IPS-18c (cell line): ENCODE data around the gene GPX6.
A peak's percentile ranks its signal among the peaks of the same experiment; 100 is the strongest.
"Not testable (repeated sequence)": the region's sequence is repeated elsewhere in the genome, so short reads cannot be mapped to it uniquely, and the experiment has no call there.

Experiments
- H3K4me3 ChIP-seq: 2 replicates; pipeline ENCODE4 v1.7.0; 2013; ENCODE audit warnings: low read depth, mild to moderate bottlenecking, low read length, moderate library complexity; ENCODE audit not compliant: insufficient read depth
- H3K9me3 ChIP-seq: one replicate; pipeline ENCODE4 v1.6.1; 2013; ENCODE audit warnings: mild to moderate bottlenecking, low read length, moderate library complexity; ENCODE audit not compliant: control insufficient read depth, insufficient read depth

The GPX6 gene, protein sequence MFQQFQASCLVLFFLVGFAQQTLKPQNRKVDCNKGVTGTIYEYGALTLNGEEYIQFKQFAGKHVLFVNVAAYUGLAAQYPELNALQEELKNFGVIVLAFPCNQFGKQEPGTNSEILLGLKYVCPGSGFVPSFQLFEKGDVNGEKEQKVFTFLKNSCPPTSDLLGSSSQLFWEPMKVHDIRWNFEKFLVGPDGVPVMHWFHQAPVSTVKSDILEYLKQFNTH

GRCh38 chr6:28515676-28516075, at the start of gene GPX6:
GPX6 (minus strand) TSS chr6:28515793; CDS start chr6:28515743, 50 bp downstream.
- Histone ChIP-seq H3K9me3 (no peaks in the 10 kb centered on the region), H3K4me3 (no peak within 1 kb of the TSS)

DNA sequence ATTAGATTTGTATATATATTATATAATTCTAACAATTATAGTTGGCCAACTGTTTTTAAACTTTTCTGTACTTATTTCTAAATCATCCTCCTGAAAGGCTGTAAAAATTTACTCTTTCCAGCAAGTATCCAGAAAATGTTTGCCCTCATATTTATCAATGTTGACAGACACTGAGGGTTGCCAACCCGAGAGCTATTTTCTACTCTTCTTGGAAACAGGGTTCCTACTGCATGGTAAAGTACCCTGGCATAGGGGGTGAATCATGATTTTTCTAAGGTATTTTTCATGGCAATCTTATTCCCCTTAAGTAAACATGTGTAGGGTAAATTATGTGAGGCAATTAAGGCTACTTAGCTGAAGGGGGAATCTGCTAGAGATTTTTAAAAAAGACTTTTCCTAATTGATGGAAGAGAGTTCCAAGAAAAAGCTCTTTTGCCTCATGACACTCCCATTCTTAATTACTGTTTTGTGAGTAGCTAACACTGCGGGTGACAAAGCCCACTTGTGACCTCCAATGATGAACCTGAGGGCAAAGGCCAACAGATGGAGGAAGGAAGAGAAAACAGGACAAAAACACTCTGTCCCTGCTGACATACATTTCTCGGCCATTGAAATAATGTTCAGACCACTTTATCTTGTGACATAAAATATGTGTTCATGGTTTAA, 48.0 kb upstream of the GPX6 start:
- no peak overlapping the region for H3K4me3 ChIP-seq

GRCh38 chr6:28558629-28559028, 43.0 kb upstream of the GPX6 start:
- H3K9me3 ChIP-seq: no peaks in the 10 kb centered on the region
- H3K4me3 ChIP-seq: no peak overlapping the region

More for the DNA sequence above, 48.0 kb upstream of the GPX6 start:
- peaks cover 2% of the 10 kb centered on the region for H3K9me3 ChIP-seq

DNA sequence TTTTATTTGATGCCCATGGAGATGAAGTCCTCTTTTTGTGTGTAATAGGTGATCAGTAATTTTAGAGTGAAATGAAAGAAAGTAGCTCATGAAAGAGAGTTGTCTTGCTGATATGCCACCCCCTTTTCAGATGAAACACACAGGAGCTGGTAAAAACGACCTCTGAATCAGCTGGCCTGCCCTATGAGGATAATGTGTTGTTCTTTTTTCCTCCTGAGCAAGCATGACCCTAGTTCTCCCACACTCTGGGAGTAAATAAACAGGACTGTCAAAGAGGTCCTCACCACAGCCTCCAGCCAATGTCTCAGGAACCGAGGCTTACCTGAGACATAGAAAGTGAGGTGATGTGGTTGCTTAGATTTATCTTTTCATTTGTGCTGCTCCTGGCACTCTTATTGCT, 39.5 kb upstream of the GPX6 start:
- H3K4me3 ChIP-seq: no peak overlapping the region
- H3K9me3 ChIP-seq: no peaks in the 10 kb centered on the region

DNA sequence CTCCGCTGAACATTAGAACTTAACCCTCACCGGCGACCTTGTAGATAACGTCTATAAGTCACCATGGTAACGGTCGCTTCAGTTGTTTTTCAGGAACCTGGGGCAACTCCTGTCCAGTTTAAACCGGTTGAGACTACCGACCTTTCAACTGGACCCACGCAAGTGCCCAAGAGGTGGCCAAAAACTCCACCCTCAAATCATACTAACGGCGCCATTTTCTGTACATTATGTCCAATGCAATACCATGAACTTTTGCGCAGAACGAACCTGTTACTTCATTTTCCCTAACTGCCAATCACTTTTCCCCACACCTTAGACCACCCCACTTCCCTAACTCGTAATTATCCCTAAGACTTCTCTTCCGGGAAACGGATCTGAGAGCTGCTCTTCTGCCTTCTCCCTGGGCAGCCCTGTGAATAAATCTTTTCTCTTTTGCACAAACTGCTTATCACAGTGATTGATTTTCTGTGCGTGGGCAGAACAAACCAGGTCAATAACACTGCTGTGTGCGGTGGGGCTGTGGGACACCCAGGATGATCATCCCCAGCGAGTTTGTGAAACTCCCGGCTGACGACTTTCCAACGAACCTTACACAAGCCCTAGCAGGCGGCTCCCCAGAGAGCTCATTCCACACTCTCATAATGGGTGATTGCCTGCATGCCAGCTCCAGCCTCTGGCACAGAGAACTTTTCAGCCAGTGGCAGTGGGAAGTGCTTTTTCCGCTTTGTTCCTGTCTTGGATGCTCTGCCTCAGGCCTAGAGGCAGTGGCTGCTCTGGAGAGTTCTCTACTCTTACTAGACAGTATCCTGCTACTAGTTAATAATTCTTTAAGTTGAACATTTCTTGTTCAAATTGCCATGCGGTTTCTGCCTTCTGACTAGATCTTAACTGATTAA, 38.6 kb upstream of the GPX6 start:
- H3K4me3 ChIP-seq: peak overlapping the region; percentile 36; the same call in 1 of the 2 replicates

DNA sequence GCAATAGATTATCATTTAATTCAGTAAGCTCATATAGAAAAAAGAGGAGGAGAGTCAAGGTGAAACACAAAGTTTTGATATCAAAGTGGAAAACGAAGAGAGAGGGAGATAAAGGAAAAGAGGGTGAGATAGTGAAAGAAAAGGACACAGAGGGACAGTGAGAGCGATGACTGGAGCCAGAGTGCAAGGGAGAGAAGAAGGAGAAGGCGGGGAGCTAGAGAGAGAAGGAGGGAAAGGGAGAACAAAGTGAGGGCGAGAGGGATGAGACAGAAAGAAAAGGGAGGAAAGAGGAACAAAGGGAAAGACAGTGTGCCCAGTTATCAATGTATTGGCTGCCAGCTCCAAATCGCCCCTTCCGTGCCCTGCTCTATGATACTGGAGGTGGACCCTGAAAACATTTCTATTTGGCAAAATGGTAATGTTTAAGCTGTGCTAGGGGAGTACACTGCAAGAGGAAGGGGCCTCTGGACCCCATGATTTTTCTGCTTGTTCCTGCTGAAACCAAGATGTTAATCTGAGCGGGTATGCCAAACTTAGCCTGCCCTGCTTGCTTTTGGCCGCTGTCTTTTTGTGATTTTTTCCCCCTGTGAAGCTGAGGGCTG, 37.9 kb upstream of the GPX6 start:
- H3K9me3 ChIP-seq: no peaks in the 10 kb centered on the region
- H3K4me3 ChIP-seq: peak overlapping the region; percentile 36; the same call in 1 of the 2 replicates

More for the DNA sequence above, 38.6 kb upstream of the GPX6 start:
- no peaks in the 10 kb centered on the region for H3K9me3 ChIP-seq

DNA sequence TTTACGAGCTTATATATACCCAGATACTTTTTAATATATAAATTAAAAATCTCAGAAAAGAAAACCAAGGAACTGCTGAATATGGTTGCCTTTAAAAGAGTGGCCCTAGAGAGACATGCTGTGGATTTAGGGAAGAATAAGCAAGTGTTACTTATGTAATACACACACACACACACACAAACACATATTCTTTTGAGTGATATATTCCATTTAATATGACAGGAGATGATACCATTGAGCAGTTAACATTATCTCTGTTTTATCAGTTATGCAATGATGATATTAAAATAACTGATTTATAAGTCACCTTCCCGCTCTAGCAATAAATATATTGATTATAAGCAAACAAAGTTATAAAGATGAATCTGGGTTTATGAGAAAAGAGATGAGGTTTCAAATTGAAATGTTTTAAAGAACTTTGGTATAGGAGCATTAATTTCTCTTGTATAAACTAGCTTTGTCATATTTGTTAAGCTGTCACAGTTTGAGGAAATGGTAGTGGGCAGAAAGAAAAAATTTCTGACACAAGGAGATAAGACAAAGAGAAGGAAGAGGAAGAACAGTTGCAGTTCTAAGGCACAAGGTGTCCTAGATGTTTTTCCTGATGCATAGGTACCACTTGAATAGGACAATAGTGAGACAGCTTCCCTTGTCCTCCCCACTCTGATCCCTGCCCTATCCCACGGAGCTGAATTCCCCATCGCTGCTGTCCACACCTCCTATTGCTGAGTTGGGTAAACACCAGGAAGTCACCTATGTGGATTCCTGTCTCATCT, 36.5 kb upstream of the GPX6 start:
- no peaks in the 10 kb centered on the region for H3K9me3 ChIP-seq
- no peak overlapping the region for H3K4me3 ChIP-seq

- H3K9me3 ChIP-seq, H3K4me3 ChIP-seq: not testable (repeated sequence)
Measured at GRCh38 chr6:28547003-28547402, 31.4 kb upstream of the GPX6 start.

GRCh38 chr6:28545955-28546354, 30.4 kb upstream of the GPX6 start:
- no peak overlapping the region for H3K4me3 ChIP-seq
- H3K9me3 ChIP-seq: no peaks in the 10 kb centered on the region

DNA sequence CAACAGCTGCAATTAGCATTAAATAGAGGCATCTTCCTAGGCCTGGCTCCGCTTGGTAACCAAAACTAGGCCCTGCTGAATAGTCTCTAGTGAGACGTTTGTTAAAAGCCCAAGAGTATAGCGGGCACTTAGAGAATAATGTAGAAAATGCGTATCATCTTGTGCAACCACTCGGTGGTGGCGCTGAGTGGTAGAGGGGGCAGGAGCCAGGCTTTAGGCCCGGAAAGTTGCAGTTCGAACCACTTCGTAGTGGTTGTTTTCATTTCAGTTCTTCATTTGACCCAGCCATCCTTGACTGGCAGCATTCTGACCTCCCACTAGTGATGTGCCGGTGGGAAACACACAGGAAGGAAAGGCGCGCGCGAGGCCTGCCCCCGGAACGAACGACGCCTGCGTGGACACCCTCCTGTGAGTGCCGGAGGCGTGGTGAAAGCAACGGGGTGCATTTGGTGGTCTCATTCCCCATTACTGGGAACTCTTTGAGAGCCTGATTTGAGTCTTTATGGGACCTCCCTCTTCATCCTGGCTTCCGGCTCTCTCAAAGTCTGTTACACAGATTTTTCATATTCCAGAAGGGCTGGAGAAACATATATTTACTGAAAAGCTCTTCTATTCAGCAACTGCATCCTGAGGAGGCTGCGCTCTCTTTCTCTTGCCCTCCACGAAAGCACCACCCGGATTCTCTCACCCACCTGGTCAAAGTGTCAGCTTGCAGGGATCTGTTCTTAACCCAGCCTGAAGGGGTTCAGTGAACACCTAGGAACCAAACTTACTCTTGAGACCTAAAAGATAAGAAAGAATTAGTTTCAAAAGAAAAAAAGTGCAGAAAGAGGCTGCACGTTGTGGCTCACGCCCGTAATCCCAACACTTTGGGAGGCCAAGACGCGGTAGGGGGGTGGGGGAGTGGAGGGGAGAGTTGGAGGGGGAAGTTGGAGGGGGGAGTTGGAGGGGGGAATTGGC, 28.3 kb upstream of the GPX6 start:
- no peaks in the 10 kb centered on the region for H3K9me3 ChIP-seq
- H3K4me3 ChIP-seq: peak overlapping the region; percentile 45

- no peaks in the 10 kb centered on the region for H3K9me3 ChIP-seq
- peak overlapping the region; percentile 58 for H3K4me3 ChIP-seq
Measured at GRCh38 chr6:28542440-28543296, 27.1 kb upstream of the GPX6 start.

DNA sequence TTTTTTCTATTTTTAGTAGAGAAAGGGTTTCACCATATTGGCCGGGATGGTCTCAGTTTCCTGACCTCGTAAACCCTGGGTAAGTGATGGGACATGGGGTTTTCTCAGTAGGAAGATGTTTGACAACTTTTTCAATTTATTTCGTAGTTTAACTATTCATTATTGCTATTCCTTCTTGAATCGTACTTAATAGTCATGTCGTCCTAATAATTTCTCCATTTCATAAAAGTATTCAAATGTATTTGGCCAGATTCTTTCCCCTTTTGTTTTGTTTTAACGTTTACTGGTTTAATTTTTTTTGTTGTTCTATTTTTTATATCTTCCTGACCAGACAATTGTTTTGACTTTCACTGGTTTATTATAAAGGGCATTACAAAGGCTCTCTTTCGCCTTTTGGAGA, 26.4 kb upstream of the GPX6 start:
- Histone ChIP-seq H3K4me3 (peak overlapping the region; percentile 58; the same call in 1 of the 2 replicates), H3K9me3 (no peaks in the 10 kb centered on the region)

GRCh38 chr6:28537509-28538140, 22.0 kb upstream of the GPX6 start:
- Histone ChIP-seq H3K4me3 (peak overlapping the region; percentile 77), H3K9me3 (no peaks in the 10 kb centered on the region)

DNA sequence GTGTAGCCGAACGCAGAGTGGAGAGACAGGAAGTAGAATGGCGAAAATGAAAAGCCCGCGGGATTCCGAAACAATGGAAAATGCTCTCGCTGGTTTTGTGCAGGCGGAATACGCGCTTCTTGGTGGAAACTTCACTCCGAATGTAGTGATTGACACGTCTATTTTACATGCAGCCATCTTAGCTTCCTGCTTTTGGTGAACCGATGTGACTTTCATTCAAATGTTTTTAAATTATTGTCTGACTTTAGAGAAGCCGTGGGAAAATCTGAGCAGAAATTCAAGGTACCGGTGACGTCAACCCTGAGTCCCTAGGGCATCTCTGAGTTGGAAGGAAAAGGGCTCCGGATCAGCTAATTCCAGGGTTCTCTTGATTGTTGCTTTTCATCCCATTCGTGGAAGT, 21.5 kb upstream of the GPX6 start:
- peak overlapping the region; percentile 77 for H3K4me3 ChIP-seq
- no peaks in the 10 kb centered on the region for H3K9me3 ChIP-seq

DNA sequence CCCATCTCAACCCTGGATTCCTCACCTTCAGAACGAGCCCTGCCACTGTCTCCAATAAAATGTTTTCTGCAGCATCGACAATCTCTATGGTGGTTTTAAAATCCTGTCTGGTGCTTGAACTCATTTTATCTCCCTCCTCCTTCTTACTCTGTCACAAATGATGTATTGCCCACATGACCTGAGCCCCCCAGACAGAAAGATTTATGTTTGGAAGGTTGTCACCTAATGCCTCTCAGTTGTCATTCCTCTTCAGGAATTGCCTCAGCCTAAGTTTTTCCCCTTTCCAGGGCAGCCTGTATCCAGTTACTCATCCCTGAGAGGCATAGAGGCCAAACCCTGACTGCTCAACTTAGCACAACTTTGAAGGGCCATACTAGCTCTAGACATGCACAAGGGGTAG, 19.3 kb upstream of the GPX6 start:
- Histone ChIP-seq H3K9me3 (no peaks in the 10 kb centered on the region), H3K4me3 (no peak overlapping the region; the same call in 1 of the 2 replicates)
